Fibroblast of lung (primary cell): ENCODE data around the gene CNTFR. TPM values are rescaled to one million over a fixed set of nuclear protein-coding genes. Genes with fewer than 3 reads are reported as not detected.
"Not testable (repeated sequence)": the region's sequence is repeated elsewhere in the genome, so short reads cannot be mapped to it uniquely, and the experiment has no call there.

Experiments
- DNase-seq, 2 donors: peaks; one replicate each; pipeline versions ENCODE4 v3.0.0 to v3.0.0-alpha.2; 2010; ENCODE audit warnings: low read depth in 2 of 2
- H2AFZ ChIP-seq: 2 replicates; pipeline ENCODE4 v1.5.1; 2012; ENCODE audit warnings: low read length, control low read depth, inconsistent platforms
- H3K27ac ChIP-seq: 2 replicates; pipeline ENCODE4 v1.5.1; 2011; ENCODE audit warnings: low read length, control low read depth; ENCODE audit not compliant: insufficient read depth
- H3K27me3 ChIP-seq: 2 replicates; pipeline ENCODE4 v1.5.1; 2011; ENCODE audit warnings: mild to moderate bottlenecking, low read length; ENCODE audit not compliant: control insufficient read depth, insufficient read depth
- H3K36me3 ChIP-seq: 2 replicates; pipeline ENCODE4 v1.5.1; 2011; ENCODE audit warnings: low read length; ENCODE audit not compliant: control insufficient read depth, insufficient read depth
- H3K4me1 ChIP-seq: 2 replicates; pipeline ENCODE4 v1.5.1; 2011; ENCODE audit warnings: low read length; ENCODE audit not compliant: control insufficient read depth, insufficient read depth; ENCODE audit errors: extremely low read depth
- H3K4me2 ChIP-seq: 2 replicates; pipeline ENCODE4 v1.5.1; 2011; ENCODE audit warnings: low read length, control low read depth; ENCODE audit not compliant: insufficient read depth; ENCODE audit errors: extremely low read depth
- H3K4me3 ChIP-seq, 4 experiments: fragments of 200-600 bp in 1 of 4; sonication (generic) in 1 of 4; replicated peaks in 1 of 4; 2 replicates each; pipeline ENCODE4 v1.5.1; 2011 to 2016; ENCODE audit warnings: low read length in 4 of 4, low read depth in 3 of 4, mild to moderate bottlenecking in 3 of 4, control low read depth in 2 of 4, inconsistent platforms in 1 of 4, mixed read lengths in 1 of 4; ENCODE audit not compliant: insufficient read depth in 1 of 4; ENCODE audit errors: control extremely low read depth in 1 of 4
- H3K79me2 ChIP-seq: 2 replicates; pipeline ENCODE4 v1.5.1; 2012; ENCODE audit warnings: mild to moderate bottlenecking, low read length, inconsistent platforms; ENCODE audit not compliant: control insufficient read depth, insufficient read depth
- H3K9ac ChIP-seq: 2 replicates; pipeline ENCODE4 v1.5.1; 2011; ENCODE audit warnings: mild to moderate bottlenecking, low read length, control low read depth; ENCODE audit not compliant: insufficient read depth
- H3K9me3 ChIP-seq: 2 replicates; pipeline ENCODE4 v1.5.1; 2012; ENCODE audit warnings: low read depth, low read length; ENCODE audit not compliant: control insufficient read depth, insufficient read depth
- H4K20me1 ChIP-seq: 2 replicates; pipeline ENCODE4 v1.5.1; 2011; ENCODE audit warnings: low read length; ENCODE audit not compliant: control insufficient read depth, insufficient read depth; ENCODE audit errors: extremely low read depth
- CTCF ChIP-seq, 2 donors: IDR thresholded peaks in 1 of 2; conservative IDR thresholded peaks in 1 of 2; 1 replicate in 1 of 2; 2 replicates in 1 of 2; pipeline ENCODE4 v1.5.1; 2011 to 2012; ENCODE audit warnings: low read length in 2 of 2, control low read depth in 1 of 2, inconsistent platforms in 1 of 2, low read depth in 1 of 2, mild to moderate bottlenecking in 1 of 2
- EZH2 ChIP-seq: IDR thresholded peaks from 2 replicates; pipeline ENCODE4 v1.5.1; 2012; ENCODE audit warnings: low read length, control low read depth, mild to moderate bottlenecking; ENCODE audit errors: missing control alignments
- polyA minus RNA-seq: library from RNA; depleted of rRNA, polyadenylated mRNA; stranded (reverse); fragments of >200 nt; gene quantifications from 2 replicates; pipeline ENCODE4 v1.2.3, GENCODE V29; 2011; ENCODE audit warnings: low replicate concordance
- polyA plus RNA-seq, 2 donors: library from polyadenylated mRNA; depleted of rRNA in 1 of 2; stranded (reverse) in 1 of 2; unstranded in 1 of 2; fragments of >200 nt; gene quantifications; 2 replicates each; pipeline ENCODE4 v1.2.1, GENCODE V29; 2011 to 2012; ENCODE audit warnings: missing spikeins in 1 of 2
- total RNA-seq: library from RNA; depleted of rRNA; stranded (reverse); fragments of >200 nt; gene quantifications from 2 replicates; pipeline ENCODE4 v1.2.1, GENCODE V29; 2014

Gene CNTFR, protein sequence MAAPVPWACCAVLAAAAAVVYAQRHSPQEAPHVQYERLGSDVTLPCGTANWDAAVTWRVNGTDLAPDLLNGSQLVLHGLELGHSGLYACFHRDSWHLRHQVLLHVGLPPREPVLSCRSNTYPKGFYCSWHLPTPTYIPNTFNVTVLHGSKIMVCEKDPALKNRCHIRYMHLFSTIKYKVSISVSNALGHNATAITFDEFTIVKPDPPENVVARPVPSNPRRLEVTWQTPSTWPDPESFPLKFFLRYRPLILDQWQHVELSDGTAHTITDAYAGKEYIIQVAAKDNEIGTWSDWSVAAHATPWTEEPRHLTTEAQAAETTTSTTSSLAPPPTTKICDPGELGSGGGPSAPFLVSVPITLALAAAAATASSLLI
- total RNA-seq, result 0.26 TPM in 1 of 2 replicates, not detected in the other
- 0.18 TPM in 1 of 2 replicates, not detected in the other for polyA plus RNA-seq
- 0.06 TPM in 1 of 2 replicates, not detected in the other for polyA plus RNA-seq (2012)
- not detected in 2 replicates for polyA minus RNA-seq

- Histone ChIP-seq H3K79me2 (no peaks in the 10 kb centered on the region), H2AFZ (no peak within 1 kb of the TSS), H3K9ac (no peak within 1 kb of the TSS), H3K27me3 (peaks cover 74% of the 10 kb centered on the region), H3K27ac (no peak within 1 kb of the TSS), H3K36me3 (no peaks in the 10 kb centered on the region), H3K9me3 (no peaks in the 10 kb centered on the region), H3K4me1 (no peaks in the 10 kb centered on the region), H4K20me1 (no peaks in the 10 kb centered on the region), H3K4me3 (no peak within 1 kb of the TSS), H3K4me2 (peak within 1 kb of the TSS; percentile 32)
- TF ChIP-seq EZH2, result peak; percentile 19
- no peak for TF ChIP-seq CTCF (conservative IDR thresholded peaks at IDR 0.05 in 1 of 2, IDR thresholded peaks at IDR 0.05 in 1 of 2; ENCODE audit: low read depth in 1 of 2, low read length in 2 of 2)
- DNase-seq, result no peak
Measured at GRCh38 chr9:34589636-34590380, at the start of gene CNTFR. CNTFR (minus strand) TSS chr9:34589724; CDS start chr9:34568981, 20,743 bp downstream.

DNA sequence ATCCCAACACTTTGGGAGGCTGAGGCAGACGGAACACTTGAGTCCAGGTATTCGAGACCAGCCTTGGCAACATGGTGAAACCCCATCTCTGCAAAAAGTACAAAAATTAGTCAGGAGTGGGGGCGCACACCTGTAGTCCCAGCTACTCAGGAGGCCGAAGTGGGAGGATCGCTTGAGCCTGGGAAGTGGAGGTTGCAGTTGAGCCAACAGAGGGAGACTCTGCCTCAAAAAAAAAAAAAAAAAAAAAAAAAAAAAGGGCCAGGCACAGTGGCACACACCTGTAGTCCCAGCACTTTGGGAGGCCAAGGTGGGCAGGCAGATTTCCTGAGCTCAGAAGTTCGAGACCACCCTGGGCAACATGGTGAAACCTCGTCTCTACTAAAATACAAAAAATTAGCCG, 49.8 kb upstream of the CNTFR start:
- not testable (repeated sequence) for H3K27ac ChIP-seq, DNase-seq, H3K4me2 ChIP-seq, H4K20me1 ChIP-seq, H3K4me3 ChIP-seq, H3K9me3 ChIP-seq, H3K36me3 ChIP-seq, H2AFZ ChIP-seq, H3K9ac ChIP-seq, H3K27me3 ChIP-seq
- Histone ChIP-seq H3K79me2 (peaks cover 19% of the 10 kb centered on the region), H3K4me1 (peaks cover 13% of the 10 kb centered on the region)

GRCh38 chr9:34638138-34638445, 48.6 kb upstream of the CNTFR start:
- Histone ChIP-seq H3K4me2 (peak overlapping the region; percentile 99), H3K27ac (peak overlapping the region; percentile 71), H2AFZ (peak overlapping the region; percentile 84), H3K36me3 (peaks cover 2% of the 10 kb centered on the region), H3K4me1 (peaks cover 13% of the 10 kb centered on the region), H3K9ac (peak overlapping the region; percentile 77), H3K9me3 (no peaks in the 10 kb centered on the region), H3K27me3 (no peaks in the 10 kb centered on the region), H4K20me1 (no peaks in the 10 kb centered on the region), H3K4me3 (peak overlapping the region; percentile 69 to 94 (median 82)), H3K79me2 (peaks cover 19% of the 10 kb centered on the region)
- TF ChIP-seq EZH2 (no peak), CTCF (conservative IDR thresholded peaks at IDR 0.05 in 1 of 2, IDR thresholded peaks at IDR 0.05 in 1 of 2; ENCODE audit: low read depth in 1 of 2, low read length in 2 of 2) (no peak)
- no peak for DNase-seq
